Keratinocyte (primary cell): ENCODE data around the gene UGT2B10. TPM values are rescaled to one million over a fixed set of nuclear protein-coding genes. Genes with fewer than 3 reads are reported as not detected.

Source experiments
- DNase-seq: peaks from one replicate; pipeline ENCODE4 v3.0.0-alpha.2; 2011; ENCODE audit warnings: low read depth, missing footprints, low spot score
- FAIRE-seq: peaks from 2 replicates; lab custom pipeline; 2011; peaks lifted over from hg19 to GRCh38; lab: Jason Lieb, UNC
- H2AFZ ChIP-seq: 2 replicates; pipeline ENCODE4 v1.6.0; 2012; ENCODE audit warnings: low read length, control low read depth, inconsistent platforms; ENCODE audit not compliant: control insufficient read depth
- H3K27ac ChIP-seq: 2 replicates; pipeline ENCODE4 v1.5.1; 2011; ENCODE audit warnings: low read length; ENCODE audit not compliant: control insufficient read depth, insufficient read depth
- H3K27me3 ChIP-seq: 3 replicates; pipeline ENCODE4 v1.6.0; 2011; ENCODE audit warnings: low read length; ENCODE audit not compliant: control insufficient read depth, insufficient read depth; ENCODE audit errors: extremely low read depth
- H3K36me3 ChIP-seq, 2 experiments: 2 replicates in 1 of 2; 3 replicates in 1 of 2; pipeline ENCODE4 v1.5.1; 2011; ENCODE audit warnings: low read length in 2 of 2, mild to moderate bottlenecking in 1 of 2; ENCODE audit not compliant: control insufficient read depth in 2 of 2, insufficient read depth in 2 of 2; ENCODE audit errors: extremely low read depth in 1 of 2
- H3K4me1 ChIP-seq: 3 replicates; pipeline ENCODE4 v1.5.1; 2011; ENCODE audit warnings: low read length; ENCODE audit not compliant: control insufficient read depth, insufficient read depth; ENCODE audit errors: extremely low read depth
- H3K4me2 ChIP-seq: 3 replicates; pipeline ENCODE4 v1.6.0; 2011; ENCODE audit warnings: low read depth, low read length; ENCODE audit not compliant: control insufficient read depth, insufficient read depth; ENCODE audit errors: extremely low read depth
- H3K4me3 ChIP-seq, 3 experiments: fragments of 200-600 bp in 1 of 3; sonication (generic) in 1 of 3; 2 replicates in 2 of 3; 3 replicates in 1 of 3; pipeline ENCODE4 v1.5.1; 2011 to 2016; ENCODE audit warnings: low read length in 3 of 3, mild to moderate bottlenecking in 3 of 3, control low read depth in 2 of 3, inconsistent platforms in 1 of 3, low read depth in 1 of 3, mixed read lengths in 1 of 3, mixed run types in 1 of 3, moderate library complexity in 1 of 3; ENCODE audit not compliant: control insufficient read depth in 2 of 3, insufficient read depth in 2 of 3; ENCODE audit errors: extremely low read depth in 1 of 3
- H3K79me2 ChIP-seq: 2 replicates; pipeline ENCODE4 v1.6.0; 2012; ENCODE audit warnings: low read length; ENCODE audit not compliant: control insufficient read depth, insufficient read depth
- H3K9ac ChIP-seq: 3 replicates; pipeline ENCODE4 v1.6.0; 2011; ENCODE audit warnings: low read length; ENCODE audit not compliant: control insufficient read depth, insufficient read depth; ENCODE audit errors: extremely low read depth
- H3K9me1 ChIP-seq: 3 replicates; pipeline ENCODE4 v1.6.0; 2011; ENCODE audit warnings: low read length; ENCODE audit not compliant: control insufficient read depth, insufficient read depth; ENCODE audit errors: extremely low read depth
- H3K9me3 ChIP-seq: 2 replicates; pipeline ENCODE4 v1.5.1; 2012; ENCODE audit warnings: low read depth, low read length; ENCODE audit not compliant: control insufficient read depth
- H4K20me1 ChIP-seq: 3 replicates; pipeline ENCODE4 v1.6.0; 2011; ENCODE audit warnings: low read length; ENCODE audit not compliant: control insufficient read depth, insufficient read depth; ENCODE audit errors: extremely low read depth
- CTCF ChIP-seq, 3 experiments: IDR thresholded peaks in 1 of 3; conservative IDR thresholded peaks in 1 of 3; optimal IDR thresholded peaks in 1 of 3; 2 replicates in 2 of 3; 3 replicates in 1 of 3; pipeline versions ENCODE3 to v1.5.1; 2011; ENCODE audit warnings: low read length in 3 of 3, mild to moderate bottlenecking in 3 of 3, moderate library complexity in 2 of 3, control low read depth in 1 of 3, inconsistent platforms in 1 of 3; ENCODE audit not compliant: insufficient read depth in 2 of 3; ENCODE audit errors: extremely low read depth in 1 of 3
- EZH2 ChIP-seq: IDR thresholded peaks from one replicate; pipeline ENCODE4 v1.6.1; 2012; ENCODE audit warnings: inconsistent platforms, mild to moderate bottlenecking, low read length, moderate library complexity
- dilution Hi-C: fragments of 300-500 bp; cut with MboI; formaldehyde crosslinking; loops from one replicate; pipeline ENCODE4 v1.7.0; 2020; ENCODE audit warnings: low sequenced_read_pairs; ENCODE audit not compliant: extremely low pct_ligation_motif_present
- polyA plus RNA-seq, 5 experiments: library from polyadenylated mRNA; depleted of rRNA in 3 of 5; stranded (reverse) in 3 of 5; stranded (forward) in 1 of 5; unstranded in 1 of 5; fragments of >200 nt; gene quantifications; 1 replicate in 1 of 5; 2 replicates in 3 of 5; 3 replicates in 1 of 5; pipeline versions ENCODE4 v1.2.1 to v1.2.3, GENCODE V29; 2011 to 2012; ENCODE audit warnings: missing spikeins in 2 of 5, low read depth in 1 of 5, low replicate concordance in 1 of 5

The UGT2B10 gene
- polyA plus RNA-seq, 1 donor (not counting 4 experiments of a cell fraction or from before 2014, with no cell fraction given): not detected

DNA sequence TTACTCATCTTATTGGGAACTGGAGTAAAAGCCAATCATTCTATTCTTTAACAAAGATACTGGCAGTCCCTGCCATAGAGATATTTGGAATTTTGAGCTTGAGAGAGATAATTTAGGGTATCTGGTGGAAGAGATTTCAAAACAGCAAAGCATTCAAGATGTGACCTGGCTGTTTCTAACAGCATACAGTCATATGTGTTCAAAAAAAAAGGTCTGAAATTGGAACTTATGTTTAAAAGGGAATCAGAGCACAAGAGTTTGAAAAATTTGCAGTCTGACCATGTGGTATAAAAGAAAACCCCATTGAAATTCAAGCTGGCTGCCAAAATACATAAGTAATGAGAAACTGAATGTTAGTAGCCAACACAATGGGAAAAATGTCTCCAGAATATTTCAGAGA, 42.2 kb downstream of the UGT2B10 start:
- dilution Hi-C loops: no loop called here
- no peak for DNase-seq
- Histone ChIP-seq H3K9me1 (no peaks in the 10 kb centered on the region), H3K79me2 (no peaks in the 10 kb centered on the region), H3K4me1 (no peaks in the 10 kb centered on the region), H3K9me3 (no peaks in the 10 kb centered on the region), H3K36me3 (no peaks in the 10 kb centered on the region), H2AFZ (no peak overlapping the region), H3K9ac (no peak overlapping the region), H4K20me1 (no peaks in the 10 kb centered on the region), H3K4me3 (no peak overlapping the region), H3K27ac (no peak overlapping the region), H3K27me3 (no peaks in the 10 kb centered on the region), H3K4me2 (no peak overlapping the region)
- no peak for FAIRE-seq
- TF ChIP-seq EZH2 (no peak), CTCF (optimal IDR thresholded peaks at IDR 0.05 in 1 of 3, IDR thresholded peaks at IDR 0.05 in 1 of 3, conservative IDR thresholded peaks at IDR 0.05 in 1 of 3; ENCODE audit: extremely low read depth in 1 of 3, insufficient read depth in 2 of 3, low read length in 3 of 3) (no peak)

GRCh38 chr4:68859655-68860054, 43.9 kb downstream of the UGT2B10 start:
- Histone ChIP-seq H3K4me2 (no peak overlapping the region), H3K27ac (no peak overlapping the region), H3K4me3 (no peak overlapping the region), H3K79me2 (no peaks in the 10 kb centered on the region), H3K36me3 (no peaks in the 10 kb centered on the region), H3K27me3 (no peaks in the 10 kb centered on the region), H2AFZ (no peak overlapping the region), H3K9me3 (no peaks in the 10 kb centered on the region), H3K4me1 (no peaks in the 10 kb centered on the region), H3K9ac (no peak overlapping the region), H4K20me1 (no peaks in the 10 kb centered on the region), H3K9me1 (no peaks in the 10 kb centered on the region)
- no peak for FAIRE-seq
- DNase-seq: no peak
- dilution Hi-C loops: no loop called here
- no peak for TF ChIP-seq CTCF (optimal IDR thresholded peaks at IDR 0.05 in 1 of 3, IDR thresholded peaks at IDR 0.05 in 1 of 3, conservative IDR thresholded peaks at IDR 0.05 in 1 of 3; ENCODE audit: extremely low read depth in 1 of 3, insufficient read depth in 2 of 3, low read length in 3 of 3)
- TF ChIP-seq EZH2: no peak
